ENCODE results near the gene UGT1A8.

The UGT1A8 gene

GRCh38 chr2:233819884-233820773 is 202.7 kb downstream of the UGT1A8 start:
- no peak overlapping the region for H3K4me3 ChIP-seq (ENCODE audit: low read depth in 1 of 5, low read length in 5 of 5)
- H3K36me3 ChIP-seq (ENCODE audit: control insufficient read depth in 5 of 5, insufficient read depth in 5 of 5, low read length in 5 of 5): no peaks in the 10 kb centered on the region
- peaks cover 0 to 3% (median 0%) of the 10 kb centered on the region in 5 donors for H3K9me3 ChIP-seq (ENCODE audit: control insufficient read depth in 5 of 5, low read length in 5 of 5)
- no peak overlapping the region for H3K27ac ChIP-seq (ENCODE audit: low read depth, low read length)
- H3K9ac ChIP-seq (ENCODE audit: low read length in 5 of 5): no peak overlapping the region
- H3K4me1 ChIP-seq (ENCODE audit: control insufficient read depth in 5 of 5, insufficient read depth in 5 of 5, low read length in 5 of 5): peaks cover 0 to 35% (median 17%) of the 10 kb centered on the region in 5 donors
- no peaks in the 10 kb centered on the region for H3K27me3 ChIP-seq (ENCODE audit: control insufficient read depth in 5 of 5, insufficient read depth in 4 of 5, low read length in 5 of 5)

GRCh38 chr2:233820774-233821105 is 203.3 kb downstream of the UGT1A8 start:
- Histone ChIP-seq H3K9ac (ENCODE audit: low read length in 5 of 5) (no peak overlapping the region), H3K27ac (ENCODE audit: low read depth, low read length) (no peak overlapping the region), H3K4me1 (ENCODE audit: control insufficient read depth in 5 of 5, insufficient read depth in 5 of 5, low read length in 5 of 5) (peaks cover 0 to 35% (median 17%) of the 10 kb centered on the region in 5 donors), H3K9me3 (ENCODE audit: control insufficient read depth in 5 of 5, low read length in 5 of 5) (peaks cover 0 to 3% (median 0%) of the 10 kb centered on the region in 5 donors), H3K36me3 (ENCODE audit: control insufficient read depth in 5 of 5, insufficient read depth in 5 of 5, low read length in 5 of 5) (no peaks in the 10 kb centered on the region), H3K27me3 (ENCODE audit: control insufficient read depth in 5 of 5, insufficient read depth in 4 of 5, low read length in 5 of 5) (no peaks in the 10 kb centered on the region), H3K4me3 (ENCODE audit: low read depth in 1 of 5, low read length in 5 of 5) (no peak overlapping the region)

GRCh38 chr2:233821196-233821595 is 203.8 kb downstream of the UGT1A8 start:
- Histone ChIP-seq H3K36me3 (ENCODE audit: control insufficient read depth in 5 of 5, insufficient read depth in 5 of 5, low read length in 5 of 5) (no peaks in the 10 kb centered on the region), H3K4me3 (ENCODE audit: low read depth in 1 of 5, low read length in 5 of 5) (no peak overlapping the region), H3K27ac (ENCODE audit: low read depth, low read length) (no peak overlapping the region), H3K4me1 (ENCODE audit: control insufficient read depth in 5 of 5, insufficient read depth in 5 of 5, low read length in 5 of 5) (peaks cover 0 to 35% (median 17%) of the 10 kb centered on the region in 5 donors), H3K9ac (ENCODE audit: low read length in 5 of 5) (no peak overlapping the region), H3K9me3 (ENCODE audit: control insufficient read depth in 5 of 5, low read length in 5 of 5) (peaks cover 0 to 3% (median 0%) of the 10 kb centered on the region in 5 donors), H3K27me3 (ENCODE audit: control insufficient read depth in 5 of 5, insufficient read depth in 4 of 5, low read length in 5 of 5) (no peaks in the 10 kb centered on the region)

GRCh38 chr2:233821709-233822100 is 204.3 kb downstream of the UGT1A8 start:
- no peak overlapping the region for H3K9ac ChIP-seq (ENCODE audit: low read length in 5 of 5)
- H3K36me3 ChIP-seq (ENCODE audit: control insufficient read depth in 5 of 5, insufficient read depth in 5 of 5, low read length in 5 of 5): no peaks in the 10 kb centered on the region
- no peaks in the 10 kb centered on the region for H3K27me3 ChIP-seq (ENCODE audit: control insufficient read depth in 5 of 5, insufficient read depth in 4 of 5, low read length in 5 of 5)
- no peaks in the 10 kb centered on the region for H3K9me3 ChIP-seq (ENCODE audit: control insufficient read depth in 5 of 5, low read length in 5 of 5)
- no peak overlapping the region for H3K4me3 ChIP-seq (ENCODE audit: low read depth in 1 of 5, low read length in 5 of 5)
- no peak overlapping the region for H3K27ac ChIP-seq (ENCODE audit: low read depth, low read length)
- H3K4me1 ChIP-seq (ENCODE audit: control insufficient read depth in 5 of 5, insufficient read depth in 5 of 5, low read length in 5 of 5): peaks cover 0 to 31% (median 13%) of the 10 kb centered on the region in 5 donors

- H3K4me3 ChIP-seq (ENCODE audit: low read depth in 1 of 5, low read length in 5 of 5): no peak overlapping the region
- H3K27ac ChIP-seq (ENCODE audit: low read depth, low read length): no peak overlapping the region
- peaks cover 0 to 25% (median 8%) of the 10 kb centered on the region in 5 donors for H3K4me1 ChIP-seq (ENCODE audit: control insufficient read depth in 5 of 5, insufficient read depth in 5 of 5, low read length in 5 of 5)
- H3K9ac ChIP-seq (ENCODE audit: low read length in 5 of 5): no peak overlapping the region
- H3K9me3 ChIP-seq (ENCODE audit: control insufficient read depth in 5 of 5, low read length in 5 of 5): no peaks in the 10 kb centered on the region
- no peaks in the 10 kb centered on the region for H3K27me3 ChIP-seq (ENCODE audit: control insufficient read depth in 5 of 5, insufficient read depth in 4 of 5, low read length in 5 of 5)
- H3K36me3 ChIP-seq (ENCODE audit: control insufficient read depth in 5 of 5, insufficient read depth in 5 of 5, low read length in 5 of 5): no peaks in the 10 kb centered on the region
Observed at GRCh38 chr2:233822101-233822771, 204.8 kb downstream of the UGT1A8 start.
